AG04449 (cell line): ENCODE data around the gene CFAP107.

Source experiments
- CTCF ChIA-PET: fragments of 350-600 bp; formaldehyde crosslinking; extraction: SDS; loops from one replicate; lab custom pipeline; 2021; ENCODE audit warnings: antibody characterized with exemption; lab: Yijun Ruan, JAX
- POLR2A ChIA-PET: fragments of 400-600, 350-600 bp; formaldehyde crosslinking; extraction: SDS; loops from one replicate; lab custom pipeline; 2020; ENCODE audit warnings: antibody characterized with exemption, inconsistent platforms; lab: Yijun Ruan, JAX
- DNase-seq: peaks from one replicate; pipeline ENCODE4 v3.0.0-alpha.2; 2010; ENCODE audit warnings: low read depth, low spot score
- H3K4me3 ChIP-seq: 2 replicates; pipeline ENCODE4 v1.5.1; 2011; ENCODE audit warnings: low read depth, mild to moderate bottlenecking, control low read depth, low read length
- TF ChIP-seq, protein P1 (sequence below): IDR thresholded peaks from one replicate; pipeline ENCODE4 v1.5.1; 2011; ENCODE audit warnings: mild to moderate bottlenecking, moderate library complexity, low read length, control low read depth, inconsistent platforms; ENCODE audit not compliant: insufficient read depth; ENCODE audit errors: missing control alignments

CFAP107 gene, protein sequence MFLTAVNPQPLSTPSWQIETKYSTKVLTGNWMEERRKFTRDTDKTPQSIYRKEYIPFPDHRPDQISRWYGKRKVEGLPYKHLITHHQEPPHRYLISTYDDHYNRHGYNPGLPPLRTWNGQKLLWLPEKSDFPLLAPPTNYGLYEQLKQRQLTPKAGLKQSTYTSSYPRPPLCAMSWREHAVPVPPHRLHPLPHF

DNA sequence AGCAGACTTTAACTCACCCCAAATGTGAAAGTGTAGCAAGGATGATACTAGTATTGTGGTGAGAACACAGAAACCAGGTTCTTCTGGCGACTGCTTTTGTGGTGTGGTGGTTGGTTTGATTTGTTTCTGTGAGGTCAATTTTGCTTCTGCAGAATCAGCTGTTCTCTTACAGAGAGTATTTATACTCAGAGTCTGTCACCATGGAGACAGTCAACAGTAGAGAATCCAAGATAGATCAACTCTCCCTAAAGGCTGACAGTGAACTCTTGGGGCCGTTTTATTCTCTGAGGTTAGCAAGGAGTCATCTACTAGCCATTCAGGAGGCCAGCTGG is at the start of gene CFAP107:
CFAP107 (plus strand) TSS at position 209 of the 332 bp plus-strand sequence. CDS start 231 bp downstream, outside the sequence.
- DNase-seq = no peak
- H3K4me3 ChIP-seq = no peak within 1 kb of the TSS
- CTCF ChIA-PET = no interaction called here
- TF ChIP-seq, protein P1, sequence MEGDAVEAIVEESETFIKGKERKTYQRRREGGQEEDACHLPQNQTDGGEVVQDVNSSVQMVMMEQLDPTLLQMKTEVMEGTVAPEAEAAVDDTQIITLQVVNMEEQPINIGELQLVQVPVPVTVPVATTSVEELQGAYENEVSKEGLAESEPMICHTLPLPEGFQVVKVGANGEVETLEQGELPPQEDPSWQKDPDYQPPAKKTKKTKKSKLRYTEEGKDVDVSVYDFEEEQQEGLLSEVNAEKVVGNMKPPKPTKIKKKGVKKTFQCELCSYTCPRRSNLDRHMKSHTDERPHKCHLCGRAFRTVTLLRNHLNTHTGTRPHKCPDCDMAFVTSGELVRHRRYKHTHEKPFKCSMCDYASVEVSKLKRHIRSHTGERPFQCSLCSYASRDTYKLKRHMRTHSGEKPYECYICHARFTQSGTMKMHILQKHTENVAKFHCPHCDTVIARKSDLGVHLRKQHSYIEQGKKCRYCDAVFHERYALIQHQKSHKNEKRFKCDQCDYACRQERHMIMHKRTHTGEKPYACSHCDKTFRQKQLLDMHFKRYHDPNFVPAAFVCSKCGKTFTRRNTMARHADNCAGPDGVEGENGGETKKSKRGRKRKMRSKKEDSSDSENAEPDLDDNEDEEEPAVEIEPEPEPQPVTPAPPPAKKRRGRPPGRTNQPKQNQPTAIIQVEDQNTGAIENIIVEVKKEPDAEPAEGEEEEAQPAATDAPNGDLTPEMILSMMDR = no peak
- POLR2A ChIA-PET = no interaction called here

DNA sequence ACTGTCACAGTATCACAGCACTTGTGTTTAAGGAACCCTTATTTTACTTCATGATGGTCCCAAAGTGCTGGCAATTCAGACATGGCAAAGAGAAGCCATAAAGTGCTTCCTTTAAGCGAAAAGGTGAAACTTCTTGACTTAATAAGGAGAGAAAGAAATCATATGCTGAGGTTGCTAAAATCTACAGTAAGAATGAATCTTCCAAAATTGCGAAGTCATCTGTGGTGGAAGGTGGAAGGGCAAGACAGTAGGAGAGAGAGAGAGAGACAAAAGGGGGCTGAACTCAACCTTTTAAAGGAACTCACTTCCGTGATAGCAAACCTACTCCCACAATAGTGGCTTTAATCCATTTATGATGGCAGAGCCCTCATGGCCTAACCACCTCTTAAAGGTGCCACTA is 49.3 kb upstream of the CFAP107 start:
- CTCF ChIA-PET = no interaction called here
- POLR2A ChIA-PET = no interaction called here

DNA sequence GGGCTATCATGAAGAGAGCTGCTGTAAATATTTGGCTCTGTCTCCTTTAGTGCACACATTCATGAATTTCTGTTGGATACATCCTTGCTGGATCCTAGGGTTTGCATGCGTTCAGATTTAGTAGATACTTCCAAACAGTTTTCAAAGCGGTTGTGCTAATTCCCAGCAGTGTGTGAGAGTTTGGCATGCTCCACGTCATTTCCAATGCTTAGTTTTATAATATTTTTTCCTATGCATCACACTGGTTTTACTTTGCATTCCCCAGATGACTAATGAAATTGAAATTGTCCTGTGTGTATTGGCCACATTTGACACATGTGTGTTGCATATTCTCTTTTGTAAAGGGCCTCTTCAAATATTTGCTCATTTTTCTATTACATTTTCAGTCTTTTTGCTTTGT is 48.6 kb upstream of the CFAP107 start:
- POLR2A ChIA-PET = no interaction called here
- H3K4me3 ChIP-seq = no peak overlapping the region
- TF ChIP-seq, protein P1 = no peak
- CTCF ChIA-PET = no interaction called here
- peak; percentile 2 for DNase-seq

More for the DNA sequence above, 49.3 kb upstream of the CFAP107 start:
- DNase-seq = no peak
- TF ChIP-seq, protein P1 = no peak
- H3K4me3 ChIP-seq = no peak overlapping the region

GRCh38 chr1:12703821-12704451 is 42.1 kb upstream of the CFAP107 start:
- H3K4me3 ChIP-seq = no peak overlapping the region
- no peak for DNase-seq
- ChIA-PET CTCF (no interaction called here), POLR2A (no interaction called here)
- TF ChIP-seq, protein P1 = no peak

DNA sequence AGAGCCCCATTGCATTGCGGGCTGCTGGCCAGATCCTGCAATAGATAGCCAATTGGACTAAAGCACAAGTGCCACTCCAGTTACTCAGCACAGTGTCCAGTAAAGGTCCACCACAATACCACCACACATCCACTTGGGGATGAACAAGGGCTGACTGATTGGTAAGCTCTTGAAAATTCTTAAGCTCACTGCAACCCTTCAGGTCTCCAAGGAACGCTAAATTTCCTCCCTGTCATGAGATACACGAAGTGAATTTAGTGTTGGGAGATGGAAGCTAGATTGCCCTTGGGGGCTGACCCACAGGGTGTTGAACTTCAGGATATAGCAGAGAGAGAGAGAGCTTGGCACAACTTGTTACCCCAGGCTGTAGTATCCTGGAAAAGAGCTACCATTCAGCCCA is 39.9 kb upstream of the CFAP107 start:
- ChIA-PET POLR2A (no interaction called here), CTCF (no interaction called here)

GRCh38 chr1:12708396-12709090 is 37.5 kb upstream of the CFAP107 start:
- TF ChIP-seq, protein P1 = no peak
- ChIA-PET POLR2A (no interaction called here), CTCF (no interaction called here)
- no peak for DNase-seq
- no peak overlapping the region for H3K4me3 ChIP-seq

More for the DNA sequence above, 39.9 kb upstream of the CFAP107 start:
- TF ChIP-seq, protein P1 = no peak
- DNase-seq = no peak
- no peak overlapping the region for H3K4me3 ChIP-seq
